HG02623 (cell line): ENCODE results near the gene CYP26A1.

ENCODE experiments used
- ATAC-seq: cut with Tn5 transposase; IDR thresholded peaks from one replicate; pipeline ENCODE4 v1.9.1; 2021; ENCODE audit warnings: moderate library complexity; ENCODE audit not compliant: unreplicated experiment

Gene CYP26A1

GRCh38 chr10:93064874-93065660, 8.6 kb upstream of the CYP26A1 start:
- no peak for ATAC-seq

GRCh38 chr10:93065675-93066543, 7.8 kb upstream of the CYP26A1 start:
- ATAC-seq = no peak

GRCh38 chr10:93066544-93066913, 7.2 kb upstream of the CYP26A1 start:
- ATAC-seq = no peak

GRCh38 chr10:93067443-93068365, 6.0 kb upstream of the CYP26A1 start:
- ATAC-seq = no peak

GRCh38 chr10:93068411-93069244, 5.1 kb upstream of the CYP26A1 start:
- no peak for ATAC-seq

- no peak for ATAC-seq
Measured at GRCh38 chr10:93069245-93069561, 4.5 kb upstream of the CYP26A1 start.

DNA sequence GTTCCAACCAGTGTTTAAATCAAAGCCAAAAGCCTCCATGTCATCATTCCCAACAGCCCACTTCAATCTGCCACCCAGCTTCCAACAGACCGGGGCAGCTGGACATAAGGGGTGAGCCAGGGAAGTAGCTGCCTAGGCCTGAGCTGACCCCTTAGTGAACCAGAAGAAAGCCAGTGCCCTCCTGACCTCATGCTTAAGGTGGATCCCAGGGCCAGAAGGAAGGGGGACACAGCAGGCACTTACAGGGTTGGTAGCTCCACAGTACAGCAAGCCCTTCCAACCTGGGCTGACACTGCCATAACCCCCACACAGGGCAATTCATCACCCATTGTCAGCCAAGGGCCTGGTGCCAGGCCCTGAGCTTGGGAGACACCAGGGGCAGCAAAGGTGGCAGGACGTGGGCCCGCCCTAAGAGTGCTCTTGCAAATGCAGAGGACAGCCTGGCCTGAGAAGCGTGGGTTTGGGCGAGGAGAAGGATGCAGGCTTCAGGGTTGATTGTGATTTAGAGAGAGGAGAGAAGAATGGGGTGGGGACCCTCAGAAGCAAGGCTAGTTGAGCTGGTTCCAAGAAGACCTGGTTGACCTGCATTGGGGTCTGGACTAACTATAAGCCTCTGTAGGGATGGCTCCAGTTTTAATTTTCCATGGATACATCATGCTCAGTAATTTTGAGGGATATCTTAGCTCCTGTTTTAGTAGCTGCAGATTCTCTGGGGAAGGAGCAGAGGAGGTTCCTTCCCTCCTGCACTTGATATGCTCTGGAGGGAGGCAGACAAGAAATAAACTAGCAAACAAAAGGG, 3.1 kb upstream of the CYP26A1 start:
- ATAC-seq = no peak

- ATAC-seq = no peak
Measured at GRCh38 chr10:93071177-93071472, 2.6 kb upstream of the CYP26A1 start.

GRCh38 chr10:93071674-93072224, 1.9 kb upstream of the CYP26A1 start:
- no peak for ATAC-seq

- ATAC-seq = no peak
Measured at GRCh38 chr10:93072225-93072712, 1.4 kb upstream of the CYP26A1 start.

GRCh38 chr10:93072713-93073538, 767 bp upstream of the CYP26A1 start:
- ATAC-seq = no peak

DNA sequence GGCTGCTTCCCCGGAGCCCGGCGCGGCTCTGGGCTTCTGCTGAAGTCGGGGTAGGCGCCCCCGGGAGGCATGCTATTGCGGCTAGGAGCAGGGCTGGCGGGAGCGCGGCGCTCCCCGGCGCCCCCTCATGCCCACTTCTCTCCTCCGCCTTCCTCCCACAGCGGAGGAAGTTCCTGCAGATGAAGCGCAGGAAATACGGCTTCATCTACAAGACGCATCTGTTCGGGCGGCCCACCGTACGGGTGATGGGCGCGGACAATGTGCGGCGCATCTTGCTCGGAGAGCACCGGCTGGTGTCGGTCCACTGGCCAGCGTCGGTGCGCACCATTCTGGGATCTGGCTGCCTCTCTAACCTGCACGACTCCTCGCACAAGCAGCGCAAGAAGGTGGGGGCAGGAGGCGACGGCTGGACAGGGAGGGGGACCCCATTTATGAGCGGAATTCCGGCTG, 479 bp downstream of the CYP26A1 start:
- ATAC-seq = no peak

DNA sequence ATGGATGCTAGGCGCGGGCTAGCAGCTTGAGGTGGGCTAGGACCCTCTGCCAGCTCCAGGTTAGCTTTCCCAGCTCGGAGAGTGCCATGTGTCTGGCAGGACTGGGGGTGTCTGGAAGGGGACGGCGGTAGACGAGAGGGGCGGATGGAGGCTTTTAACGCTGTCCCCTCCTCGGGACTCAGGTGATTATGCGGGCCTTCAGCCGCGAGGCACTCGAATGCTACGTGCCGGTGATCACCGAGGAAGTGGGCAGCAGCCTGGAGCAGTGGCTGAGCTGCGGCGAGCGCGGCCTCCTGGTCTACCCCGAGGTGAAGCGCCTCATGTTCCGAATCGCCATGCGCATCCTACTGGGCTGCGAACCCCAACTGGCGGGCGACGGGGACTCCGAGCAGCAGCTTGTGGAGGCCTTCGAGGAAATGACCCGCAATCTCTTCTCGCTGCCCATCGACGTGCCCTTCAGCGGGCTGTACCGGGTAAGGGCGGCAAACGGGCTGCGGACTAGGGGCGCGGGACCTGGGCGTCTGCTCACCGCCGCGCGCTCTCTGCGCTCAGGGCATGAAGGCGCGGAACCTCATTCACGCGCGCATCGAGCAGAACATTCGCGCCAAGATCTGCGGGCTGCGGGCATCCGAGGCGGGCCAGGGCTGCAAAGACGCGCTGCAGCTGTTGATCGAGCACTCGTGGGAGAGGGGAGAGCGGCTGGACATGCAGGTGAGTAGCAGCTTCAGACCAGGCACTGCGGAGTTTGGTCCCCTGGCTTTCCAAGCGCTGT, 1.1 kb downstream of the CYP26A1 start:
- no peak for ATAC-seq

- ATAC-seq = no peak
Measured at GRCh38 chr10:93075369-93076221, 1.9 kb downstream of the CYP26A1 start.

- no peak for ATAC-seq
Measured at GRCh38 chr10:93076871-93077270, 3.2 kb downstream of the CYP26A1 start.

DNA sequence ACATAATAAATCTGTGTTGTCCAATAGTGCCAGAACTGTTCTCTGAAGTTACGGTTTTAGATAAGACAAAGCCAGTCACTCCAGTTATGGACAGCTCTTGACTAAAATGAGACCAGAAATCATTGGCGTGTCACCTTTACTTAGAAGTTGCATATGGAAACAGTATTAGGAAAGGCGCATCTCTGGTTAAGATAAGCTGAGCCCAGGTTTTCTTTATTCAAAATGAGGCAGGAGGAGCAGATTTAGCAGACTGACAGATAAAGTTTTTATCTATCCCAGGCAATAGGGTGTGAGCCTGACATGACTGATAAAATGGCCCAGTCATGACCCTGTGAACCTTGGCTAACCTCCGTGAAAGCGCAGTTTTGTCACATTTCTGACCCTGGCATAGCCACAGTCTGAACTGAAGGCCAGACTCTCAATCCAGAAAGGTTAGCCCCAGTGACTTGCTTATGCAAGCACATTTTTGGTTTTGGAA, 4.2 kb downstream of the CYP26A1 start:
- no peak for ATAC-seq
